HG03469 (cell line): Measurements from ENCODE around the gene RUVBL2.
"Not testable (repeated sequence)": the region's sequence is repeated elsewhere in the genome, so short reads cannot be mapped to it uniquely, and the experiment has no call there.

ENCODE experiments used
- ATAC-seq: cut with Tn5 transposase; IDR thresholded peaks from one replicate; pipeline ENCODE4 v1.9.1; 2021; ENCODE audit warnings: mild to moderate bottlenecking, moderate library complexity, moderate number of reproducible peaks; ENCODE audit not compliant: unreplicated experiment

The RUVBL2 gene

DNA sequence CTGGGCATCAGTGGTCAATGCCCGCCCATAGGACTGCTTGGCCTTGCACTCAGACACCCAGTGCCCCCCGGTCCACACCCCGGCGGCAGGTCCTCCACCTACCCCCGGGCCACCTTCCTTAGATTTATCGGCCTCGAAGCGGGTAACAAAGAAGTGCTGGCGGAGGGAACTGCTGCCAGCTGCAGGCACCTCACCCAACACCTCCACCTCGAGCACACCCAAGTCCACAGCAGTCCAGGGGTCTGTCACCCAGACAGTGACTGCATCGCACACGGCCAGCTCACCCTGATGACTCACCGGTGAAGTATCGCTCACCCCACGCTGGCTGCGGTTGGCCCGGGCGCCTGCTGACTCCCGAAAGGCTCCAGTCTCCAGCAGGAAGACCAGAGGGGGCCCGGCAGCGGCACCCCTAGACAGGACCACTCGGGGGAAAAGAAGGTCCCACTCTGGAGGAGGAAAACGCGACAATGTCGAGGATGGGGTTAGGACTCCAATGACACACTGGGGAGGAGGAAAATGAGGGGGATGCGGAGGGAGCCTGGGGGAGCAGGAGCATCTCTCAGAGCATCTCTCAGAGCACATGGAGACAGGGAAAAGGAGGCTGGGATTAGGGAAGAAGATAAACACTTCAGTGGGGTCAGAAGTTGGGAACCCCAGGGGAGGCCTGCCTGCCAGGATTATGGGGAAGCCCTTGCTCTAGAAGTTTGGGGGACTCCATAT, 45.0 kb downstream of the RUVBL2 start:
- not testable (repeated sequence) for ATAC-seq

DNA sequence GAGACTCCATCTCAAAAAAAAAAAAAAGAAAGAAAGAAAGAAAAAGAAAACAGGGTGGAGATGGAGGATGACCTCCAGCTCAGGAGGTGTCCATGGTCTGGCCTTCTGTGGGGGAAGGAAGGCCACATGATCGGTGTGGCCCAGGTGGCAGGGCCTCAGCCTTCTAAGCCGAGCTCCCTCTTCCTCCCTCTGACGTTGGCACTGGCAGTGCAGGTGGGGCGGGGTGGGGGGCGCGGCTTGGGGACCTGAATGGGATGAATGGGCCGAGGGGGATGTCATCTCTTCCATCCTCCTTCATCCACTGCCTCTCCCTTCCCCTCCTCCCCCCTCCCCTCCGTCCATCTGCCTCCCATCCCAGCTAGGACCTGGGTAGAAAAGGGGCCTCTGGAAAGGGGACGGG, 46.0 kb downstream of the RUVBL2 start:
- not testable (repeated sequence) for ATAC-seq

DNA sequence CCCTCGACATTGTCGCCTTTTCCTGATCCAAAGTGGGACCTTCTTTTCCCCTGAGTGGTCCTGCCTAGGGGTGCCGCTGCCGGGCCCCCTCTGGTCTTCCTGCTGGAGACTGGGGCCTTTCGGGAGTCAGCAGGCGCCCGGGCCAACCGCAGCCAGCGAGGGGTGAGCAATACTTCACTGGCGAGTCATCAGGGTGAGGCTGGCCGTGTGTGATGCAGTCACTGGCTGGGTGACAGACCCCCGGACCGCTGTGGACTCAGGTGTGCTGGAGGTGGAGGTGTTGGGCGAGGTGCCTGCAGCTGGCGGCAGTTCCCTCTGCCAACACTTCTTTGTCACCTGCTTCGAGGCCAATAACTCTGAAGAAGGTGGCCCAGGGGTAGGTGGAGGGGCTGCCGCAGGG, 48.5 kb downstream of the RUVBL2 start:
- ATAC-seq = no peak

DNA sequence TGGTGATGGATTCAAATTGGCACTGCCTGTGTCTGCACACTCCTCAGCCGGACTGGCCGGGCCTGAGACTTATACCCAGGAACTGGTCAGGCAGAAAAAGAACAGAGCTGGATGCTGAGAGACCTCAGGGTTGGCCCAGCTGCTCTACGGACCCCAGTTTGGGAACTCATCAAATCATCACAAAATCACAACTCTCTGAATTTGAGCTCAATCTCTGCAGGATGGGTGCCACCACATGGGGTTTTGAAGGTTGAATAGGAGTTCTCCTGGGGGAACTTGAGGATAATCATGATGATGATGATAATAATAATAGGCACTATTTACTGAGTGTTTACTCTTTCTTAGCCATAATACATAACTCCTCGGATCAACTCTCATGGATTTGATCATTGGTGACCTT, 49.0 kb downstream of the RUVBL2 start:
- ATAC-seq = not testable (repeated sequence)

DNA sequence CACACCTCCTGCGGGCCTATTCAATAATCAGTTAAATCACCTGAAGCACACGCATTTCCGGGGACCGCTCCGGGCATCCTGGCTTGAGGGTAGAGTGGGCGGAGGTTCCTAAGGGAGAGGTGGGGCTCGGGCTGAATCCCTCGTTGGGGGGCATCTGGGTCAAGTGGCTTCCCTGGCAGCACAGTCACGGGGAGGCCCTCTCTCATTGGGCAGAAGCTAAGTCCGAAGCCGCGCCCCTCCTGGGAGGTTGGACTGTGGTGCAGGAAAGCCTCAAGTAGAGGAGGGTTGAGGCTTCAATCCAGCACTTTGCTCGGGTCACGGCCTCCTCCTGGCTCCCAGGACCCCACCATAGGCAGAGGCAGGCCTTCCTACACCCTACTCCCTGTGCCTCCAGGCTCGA, 49.9 kb downstream of the RUVBL2 start, which contains the start of gene CGB5:
Gene CGB5, plus strand, starts transcription at position 301 of the 400 bp plus-strand sequence. CDS start 362 bp downstream, outside the sequence.
- ATAC-seq = not testable (repeated sequence)

DNA sequence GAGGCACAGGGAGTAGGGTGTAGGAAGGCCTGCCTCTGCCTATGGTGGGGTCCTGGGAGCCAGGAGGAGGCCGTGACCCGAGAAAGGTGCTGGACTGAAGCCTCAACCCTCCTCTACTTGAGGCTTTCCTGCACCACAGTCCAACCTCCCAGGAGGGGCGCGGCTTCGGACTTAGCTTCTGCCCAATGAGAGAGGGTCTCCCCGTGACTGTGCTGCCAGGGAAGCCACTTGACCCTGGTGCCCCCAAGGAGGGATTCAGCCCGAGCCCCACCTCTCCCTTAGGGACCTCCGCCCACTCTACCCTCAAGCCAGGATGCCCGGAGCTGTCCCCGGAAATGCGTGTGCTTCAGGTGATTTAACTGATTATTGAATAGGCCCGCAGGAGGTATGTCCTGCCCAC, 55.3 kb downstream of the RUVBL2 start, which contains the start of gene CGB8:
Gene CGB8, minus strand, starts transcription at position 101 of the 400 bp plus-strand sequence. CDS start 372 bp downstream, outside the sequence.
- ATAC-seq = not testable (repeated sequence)

DNA sequence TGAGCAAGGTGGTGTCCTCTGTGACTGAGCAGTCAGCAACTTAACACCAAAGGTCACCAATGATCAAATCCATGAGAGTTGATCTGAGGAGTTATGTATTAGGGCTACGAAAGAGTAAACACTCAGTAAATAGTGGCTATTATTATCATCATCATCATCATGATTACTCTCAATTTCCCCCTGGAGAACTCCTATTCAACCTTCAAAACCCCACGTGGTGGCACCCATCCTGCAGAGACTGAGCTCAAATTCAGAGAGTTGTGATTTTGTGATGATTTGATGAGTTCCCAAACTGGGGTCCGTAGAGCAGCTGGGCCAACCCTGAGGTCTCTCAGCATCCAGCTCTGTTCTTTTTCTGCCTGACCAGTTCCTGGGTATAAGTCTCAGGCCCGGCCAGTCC, 56.1 kb downstream of the RUVBL2 start:
- not testable (repeated sequence) for ATAC-seq

DNA sequence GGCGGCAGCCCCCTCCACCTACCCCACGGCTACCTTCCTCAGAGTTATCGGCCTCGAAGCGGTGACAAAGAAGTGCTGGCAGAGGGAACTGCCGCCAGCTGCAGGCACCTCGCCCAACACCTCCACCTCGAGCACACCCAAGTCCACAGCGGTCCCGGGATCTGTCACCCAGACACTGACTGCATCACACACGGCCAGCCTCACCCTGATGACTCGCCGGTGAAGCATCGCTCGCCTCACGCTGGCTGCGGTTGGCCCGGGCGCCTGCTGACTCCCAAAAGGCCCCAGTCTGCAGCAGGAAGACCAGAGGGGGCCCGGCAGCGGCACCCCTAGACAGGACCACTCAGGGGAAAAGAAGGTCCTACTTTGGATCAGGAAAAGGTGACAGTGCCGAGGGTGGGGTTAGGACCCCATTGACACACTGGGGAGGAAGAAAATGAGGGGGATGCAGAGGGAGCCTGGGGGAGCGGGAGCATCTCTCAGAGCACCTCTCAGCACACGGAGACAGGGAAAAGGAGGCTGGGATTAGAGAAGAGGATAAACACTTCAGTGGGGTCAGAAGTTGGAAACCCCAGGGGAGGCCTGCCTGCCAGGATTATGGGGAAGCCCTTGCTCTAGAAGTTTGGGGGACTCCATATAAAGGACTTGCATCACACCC, 56.8 kb downstream of the RUVBL2 start:
- not testable (repeated sequence) for ATAC-seq

DNA sequence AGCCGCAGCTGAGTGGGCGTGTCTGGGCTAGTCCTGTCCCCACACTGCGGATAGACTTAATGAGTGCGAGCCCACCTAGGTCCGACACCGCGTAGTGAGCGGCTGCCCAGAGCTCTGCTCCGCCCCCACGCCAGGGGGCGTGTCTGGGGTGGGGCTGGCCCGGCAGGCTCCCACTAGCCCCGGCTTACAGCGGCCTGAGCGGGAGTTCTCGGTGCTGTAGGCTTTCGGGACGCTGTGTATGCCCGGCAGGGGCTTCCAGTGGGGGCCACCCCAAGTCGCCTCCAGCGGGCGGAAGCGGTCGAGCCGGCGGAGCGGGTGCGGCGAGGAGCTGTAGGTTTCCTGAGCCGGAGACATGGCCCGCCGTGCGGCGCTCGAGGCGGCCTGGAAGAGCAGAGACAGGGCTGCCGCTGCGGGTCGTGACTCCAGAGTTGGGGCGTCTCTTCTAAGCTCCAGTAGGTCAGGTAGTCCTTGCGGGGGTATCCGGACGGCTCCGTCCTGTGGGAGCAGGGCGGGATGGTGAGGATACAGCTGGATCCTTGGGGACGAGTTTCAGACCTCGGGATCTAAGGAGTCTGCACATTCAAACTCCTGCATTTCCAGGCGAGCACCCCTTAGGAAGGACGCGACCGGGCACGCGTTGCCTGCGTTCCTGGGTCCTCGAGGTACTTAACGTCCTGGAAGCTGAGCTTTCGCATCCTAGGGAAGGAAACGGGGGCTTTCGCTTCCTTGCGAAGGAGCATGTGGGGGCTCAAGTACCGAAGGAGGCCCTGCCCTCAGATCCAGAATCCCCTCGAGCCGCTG, 62.6 kb downstream of the RUVBL2 start:
- no peak for ATAC-seq

DNA sequence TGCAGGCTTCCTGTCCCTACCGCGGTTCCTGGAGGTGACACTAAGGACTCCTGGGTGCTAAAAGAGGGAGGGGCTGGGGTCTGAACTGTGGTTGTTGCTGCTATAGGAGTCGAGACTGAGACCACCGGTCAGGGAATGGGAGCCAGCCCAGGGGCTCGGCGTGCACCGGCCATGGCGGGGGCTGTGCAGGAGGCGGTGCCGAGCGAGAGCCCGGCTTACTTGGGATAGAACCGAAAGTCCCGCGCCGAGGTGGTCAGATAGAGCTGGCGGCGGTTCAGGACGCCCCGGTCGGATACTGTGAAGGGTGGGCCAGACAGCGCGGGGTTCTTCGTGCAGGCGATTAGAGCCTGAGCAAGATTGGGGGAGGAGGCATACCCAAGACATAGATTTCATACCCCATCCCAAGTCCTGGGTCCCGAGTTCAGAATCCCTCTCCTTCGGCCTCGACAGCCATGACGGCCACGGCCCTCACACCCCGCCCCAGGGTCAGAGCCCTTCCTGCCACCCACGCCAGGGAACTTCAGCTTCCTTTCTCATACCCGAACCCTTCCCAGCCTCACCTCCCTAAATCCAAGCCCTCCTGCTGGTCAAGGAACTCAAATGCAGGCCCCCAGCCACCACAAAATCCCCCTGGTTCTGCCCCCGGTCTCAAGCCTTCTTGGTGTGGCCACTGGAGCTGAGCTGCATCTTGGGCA, 63.4 kb downstream of the RUVBL2 start:
- ATAC-seq = not testable (repeated sequence)

DNA sequence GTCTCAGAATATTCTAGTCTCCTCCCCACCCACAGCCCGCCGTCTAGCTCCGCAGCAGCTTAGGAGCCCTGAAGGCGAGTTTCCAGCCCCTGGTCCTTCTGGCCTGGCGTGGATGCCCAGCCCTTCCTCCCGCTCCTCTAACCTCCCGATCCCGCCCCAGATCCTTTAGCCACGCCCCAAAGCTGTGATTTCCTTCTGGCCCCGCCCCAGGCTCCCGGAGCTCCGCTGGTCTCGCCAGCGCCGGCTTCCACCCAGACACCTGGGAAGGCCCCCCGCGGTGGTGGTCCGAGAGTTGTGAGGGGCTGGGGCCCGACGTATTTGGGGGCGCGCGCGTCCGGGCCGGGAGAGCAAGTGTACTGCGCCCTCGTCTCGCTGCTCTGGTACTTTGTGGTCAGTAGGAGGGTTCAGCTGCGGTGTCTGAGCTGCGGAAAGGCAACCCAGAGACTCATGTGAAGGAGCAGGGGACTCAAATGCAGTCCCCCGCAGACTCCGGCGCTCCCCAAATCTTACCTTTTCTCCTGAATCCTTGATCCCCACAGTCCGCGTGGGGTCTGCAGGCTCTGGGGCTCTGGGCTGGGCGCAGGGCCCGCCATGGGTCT, 64.0 kb downstream of the RUVBL2 start, which contains the start of gene CGB7:
Gene CGB7, minus strand, starts transcription at position 114 of the 599 bp plus-strand sequence. CDS start 2,374 bp downstream, outside the sequence.
- no peak for ATAC-seq

DNA sequence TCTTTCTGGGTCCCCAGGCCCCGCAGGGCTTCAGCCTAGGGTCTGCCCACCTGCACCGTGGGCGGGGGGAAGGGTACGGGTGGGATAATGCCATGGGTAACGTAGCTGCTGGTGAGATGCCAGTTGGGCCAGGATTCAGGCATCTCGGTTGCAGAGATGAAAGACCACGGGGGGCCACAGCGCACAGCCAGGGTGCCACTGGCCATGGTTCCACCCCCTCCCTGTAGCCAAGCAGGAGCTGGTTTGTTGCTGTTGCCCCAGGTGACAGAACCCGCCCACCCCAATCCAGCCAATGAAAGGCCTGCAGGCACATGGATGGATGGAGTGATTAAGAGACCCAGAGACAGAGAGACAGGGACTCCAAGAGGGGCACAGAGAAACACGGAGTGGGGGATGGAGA, 64.9 kb downstream of the RUVBL2 start:
- ATAC-seq = no peak

DNA sequence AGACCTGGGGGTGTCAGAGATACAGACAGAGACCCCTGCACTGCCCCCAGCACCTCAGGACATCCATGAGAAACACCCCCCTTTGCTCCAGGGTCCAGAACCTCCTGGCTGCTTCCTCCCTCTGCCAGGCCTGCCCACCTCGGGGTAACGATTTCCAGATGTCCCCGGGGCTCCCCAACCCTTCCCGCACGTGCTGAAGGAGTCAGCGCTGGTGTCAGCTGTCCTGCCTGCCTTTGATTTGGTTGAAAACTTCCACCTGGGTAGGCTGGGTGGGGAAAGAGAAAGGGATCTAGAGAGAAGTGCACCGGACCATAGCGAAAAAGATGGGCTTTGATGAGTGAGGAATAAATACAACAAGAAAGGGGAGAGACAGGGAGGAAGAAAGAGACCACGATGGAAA, 65.4 kb downstream of the RUVBL2 start:
- no peak for ATAC-seq

DNA sequence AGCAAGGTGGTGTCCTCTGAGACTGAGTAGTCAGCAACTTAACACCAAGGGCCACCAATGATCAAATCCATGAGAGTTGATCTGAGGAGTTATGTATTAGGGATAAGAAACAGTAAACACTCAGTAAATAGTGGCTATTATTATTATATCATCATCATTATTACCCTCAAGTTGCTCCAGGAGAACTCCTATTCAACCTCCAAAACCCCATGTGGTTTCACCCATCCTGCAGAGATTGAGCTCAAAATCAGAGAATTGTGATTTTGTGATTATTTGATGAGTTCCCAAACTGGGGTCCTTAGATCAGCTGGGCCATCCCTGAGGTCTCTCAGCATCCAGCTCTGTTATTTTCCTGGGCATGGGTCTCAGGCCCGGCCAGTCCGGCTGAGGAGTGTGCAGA, 67.3 kb downstream of the RUVBL2 start:
- no peak for ATAC-seq

DNA sequence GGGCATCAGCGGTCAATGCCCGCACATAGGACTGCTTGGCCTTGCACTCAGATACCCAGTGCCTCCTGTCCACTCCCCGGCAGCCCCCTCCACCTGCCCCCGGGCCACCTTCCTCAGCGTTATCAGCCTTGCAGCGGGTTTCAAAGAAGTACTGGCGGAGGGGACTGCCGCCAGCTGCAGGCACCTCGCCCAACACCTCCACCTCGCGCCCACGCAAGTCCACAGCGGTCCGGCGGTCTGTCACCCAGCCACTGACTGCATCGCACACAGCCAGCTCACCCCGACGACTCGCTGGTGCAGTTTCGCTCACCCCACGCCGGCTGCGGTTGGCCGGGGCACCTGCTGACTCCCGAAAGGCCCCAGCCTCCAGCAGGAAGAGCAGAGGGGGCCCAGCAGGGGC, 67.8 kb downstream of the RUVBL2 start:
- ATAC-seq = no peak

DNA sequence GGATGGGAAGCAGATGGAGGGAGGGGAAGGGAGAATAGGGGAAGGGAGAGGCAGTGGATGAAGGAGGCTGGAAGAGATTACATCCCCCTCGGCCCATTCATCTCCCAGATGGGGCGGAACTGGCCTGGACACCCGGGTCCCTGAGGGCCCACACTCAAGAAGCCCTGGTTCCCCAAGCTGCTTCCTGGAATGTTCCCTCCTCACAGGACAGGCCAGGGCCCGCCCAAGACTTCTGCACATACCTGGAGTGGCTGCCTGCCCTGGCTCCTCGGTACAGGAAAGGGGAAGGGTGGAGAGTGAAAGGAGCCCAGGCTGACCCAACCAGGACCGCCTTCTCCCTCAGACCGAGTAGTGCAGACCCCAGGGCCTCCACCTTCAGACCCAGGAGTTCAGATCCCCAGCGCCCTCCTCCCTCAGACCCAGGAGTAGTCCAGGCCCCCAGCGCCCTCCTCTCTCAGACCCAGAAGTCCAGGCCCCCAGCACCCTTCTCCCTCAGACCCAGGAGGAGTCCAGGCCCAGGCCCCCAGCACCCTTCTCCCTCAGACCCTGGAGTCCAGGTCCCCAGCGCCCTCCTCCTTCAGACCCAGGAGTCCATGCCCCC, 70.4 kb downstream of the RUVBL2 start:
- ATAC-seq = no peak

DNA sequence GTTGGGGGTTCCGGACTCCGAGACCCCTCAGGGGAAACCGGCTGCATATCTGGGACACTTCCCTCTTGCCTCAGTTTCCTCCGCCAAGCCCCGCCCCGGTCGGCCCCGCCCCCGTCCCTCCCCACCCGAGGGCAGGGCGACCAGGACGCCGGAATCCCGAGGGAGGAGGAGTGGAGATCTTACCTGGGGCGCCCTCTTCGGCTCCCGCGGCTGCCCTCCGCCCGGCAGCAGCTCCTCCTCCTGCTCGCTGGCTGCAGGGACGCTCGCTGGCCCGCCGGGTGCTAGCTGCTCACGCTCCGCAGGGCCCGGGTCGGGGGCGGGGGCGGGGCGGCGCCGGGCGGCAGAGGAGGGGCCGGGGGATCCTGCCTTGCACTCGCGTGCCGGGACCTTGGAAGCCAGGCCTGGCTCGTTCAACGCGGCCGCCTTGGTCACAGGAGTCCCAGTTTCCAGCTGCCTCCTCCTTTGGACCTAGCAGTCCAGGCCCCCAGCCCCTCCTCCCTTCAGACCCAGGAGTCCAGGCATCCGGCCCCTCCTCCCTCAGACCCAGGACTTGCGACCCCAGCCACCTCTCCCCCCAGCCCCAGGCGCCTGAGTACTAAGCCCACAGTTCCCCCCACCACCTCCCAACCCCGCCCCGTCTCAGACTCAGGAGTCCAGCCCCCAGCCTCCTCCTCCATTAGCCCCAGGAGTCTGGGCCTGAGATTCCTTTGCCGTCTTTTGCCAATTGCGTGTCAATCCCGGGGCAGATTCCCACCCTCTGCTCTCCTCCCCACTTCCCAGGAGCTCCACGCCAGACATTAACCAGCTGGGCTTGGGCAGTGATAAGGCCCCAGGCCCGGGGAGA, 71.3 kb downstream of the RUVBL2 start, which contains the start of gene NTF4:
Gene NTF4, minus strand, starts transcription at position 51 of the 844 bp plus-strand sequence. CDS start 2,821 bp downstream, outside the sequence.
- ATAC-seq = no peak
